ENCODE results near the gene FBLIM1.
A peak's percentile ranks its signal among the peaks of the same experiment; 100 is the strongest.
"Not testable (repeated sequence)": the region's sequence is repeated elsewhere in the genome, so short reads cannot be mapped to it uniquely, and the experiment has no call there.

The FBLIM1 gene

GRCh38 chr1:15799928-15800835 lies 41.6 kb downstream of the FBLIM1 start:
- TF ChIP-seq CTCF (conservative IDR thresholded peaks at IDR 0.05; ENCODE audit: low read depth, low read length) = no peak
- no peak overlapping the region for H3K4me3 ChIP-seq (ENCODE audit: low read length)
- no peak for DNase-seq (ENCODE audit: low read depth)

- TF ChIP-seq CTCF (conservative IDR thresholded peaks at IDR 0.05; ENCODE audit: low read depth, low read length) = no peak
- H3K4me3 ChIP-seq (ENCODE audit: low read length) = no peak overlapping the region
- DNase-seq (ENCODE audit: low read depth) = no peak
Measured at GRCh38 chr1:15802234-15802965, 43.8 kb downstream of the FBLIM1 start.

DNA sequence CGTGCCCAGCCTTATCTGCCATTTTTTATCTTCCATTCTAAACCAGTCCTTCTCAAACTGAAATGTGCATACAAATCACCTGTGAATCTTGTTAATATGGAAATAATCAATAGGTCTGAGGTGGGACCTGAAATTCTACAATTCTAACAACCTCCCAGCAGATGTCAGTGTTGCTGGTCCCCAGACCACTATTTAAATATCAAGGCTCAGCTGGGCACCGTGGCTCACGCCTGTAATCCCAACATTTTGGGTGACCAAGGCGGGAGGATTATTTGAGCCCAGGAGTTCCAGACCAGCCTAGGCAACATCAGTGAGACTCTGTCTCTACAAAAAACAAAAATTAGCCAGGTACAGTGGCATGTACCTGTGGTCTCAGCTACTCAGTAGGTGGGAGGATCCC lies 44.8 kb downstream of the FBLIM1 start:
- H3K4me3 ChIP-seq (ENCODE audit: low read length) = no peak overlapping the region
- no peak for DNase-seq (ENCODE audit: low read depth)
- TF ChIP-seq CTCF (conservative IDR thresholded peaks at IDR 0.05; ENCODE audit: low read depth, low read length) = peak; percentile 54

DNA sequence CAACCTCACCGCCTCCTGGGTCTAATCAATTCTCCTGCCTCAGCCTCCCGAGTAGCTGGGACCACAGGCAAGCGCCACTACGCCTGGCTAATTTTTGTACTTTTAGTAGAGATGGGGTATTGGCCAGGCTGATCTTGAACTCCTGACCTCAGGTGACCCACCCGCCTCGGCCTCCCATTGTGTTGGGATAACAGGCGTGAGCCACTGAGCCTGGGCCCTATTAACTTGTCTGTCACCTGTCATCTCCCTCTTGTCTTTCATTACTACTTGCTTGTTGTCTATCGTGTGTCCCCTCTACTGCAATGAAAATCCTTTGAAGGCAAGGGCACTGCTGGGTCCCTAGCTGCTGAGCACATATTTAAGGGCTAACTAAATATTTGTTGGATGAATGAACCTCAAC lies 45.5 kb downstream of the FBLIM1 start:
- no peak for DNase-seq (ENCODE audit: low read depth)
- H3K4me3 ChIP-seq (ENCODE audit: low read length) = no peak overlapping the region
- TF ChIP-seq CTCF (conservative IDR thresholded peaks at IDR 0.05; ENCODE audit: low read depth, low read length) = no peak

DNA sequence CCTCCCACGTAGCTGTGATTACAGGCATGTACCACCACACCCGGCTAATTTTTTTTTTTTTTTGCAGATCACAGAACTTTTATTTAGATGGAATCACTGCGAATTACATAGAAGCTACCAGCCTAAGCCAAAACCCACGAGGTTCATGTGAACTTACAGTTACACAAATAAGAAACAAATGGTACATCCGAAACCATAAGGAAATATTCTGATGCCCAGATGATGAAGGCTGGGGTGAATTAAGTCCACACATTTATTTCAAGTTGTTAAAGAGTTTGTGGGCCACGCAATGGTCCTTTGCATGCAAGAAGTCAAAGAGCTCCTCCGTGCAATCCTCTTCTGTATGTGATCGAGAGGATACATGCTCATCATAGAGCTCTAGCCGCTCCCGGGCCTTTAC lies 48.5 kb downstream of the FBLIM1 start:
- no peak for TF ChIP-seq CTCF (conservative IDR thresholded peaks at IDR 0.05; ENCODE audit: low read depth, low read length)
- no peak for DNase-seq (ENCODE audit: low read depth)
- no peak overlapping the region for H3K4me3 ChIP-seq (ENCODE audit: low read length)

DNA sequence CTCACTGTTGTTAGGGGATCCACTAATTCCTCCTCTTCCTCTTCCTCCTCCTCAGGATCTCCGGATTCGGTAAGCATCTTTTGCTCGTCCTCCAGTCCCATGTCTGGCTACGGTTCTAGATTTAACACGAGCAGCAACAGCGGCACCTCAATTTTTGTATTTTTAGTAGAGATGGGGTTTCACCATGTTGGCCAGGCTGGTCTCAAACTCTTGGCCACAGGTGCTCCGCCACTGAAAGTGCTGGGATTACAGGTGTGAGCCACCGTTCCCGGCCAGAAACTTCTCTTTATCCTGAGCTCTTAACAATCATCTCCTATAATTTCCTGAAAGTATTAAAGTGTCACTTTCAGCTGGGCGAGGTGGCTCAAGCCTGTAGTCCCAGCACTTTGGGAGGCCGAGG lies 49.0 kb downstream of the FBLIM1 start, which contains the start of gene UQCRHL:
Gene UQCRHL (minus strand): TSS at position 101 of the 400 bp plus-strand sequence. CDS start 0 bp downstream, at position 101.
- H3K4me3 ChIP-seq (ENCODE audit: low read length); DNase-seq (ENCODE audit: low read depth): not testable (repeated sequence)

- no peak overlapping the region for H3K4me3 ChIP-seq (ENCODE audit: low read length)
- no peak for TF ChIP-seq CTCF (conservative IDR thresholded peaks at IDR 0.05; ENCODE audit: low read depth, low read length)
- DNase-seq (ENCODE audit: low read depth) = no peak
Measured at GRCh38 chr1:15808955-15809354, 50.4 kb downstream of the FBLIM1 start.
